ENCODE data around the gene NDUFA5. TPM values are rescaled to one million over a fixed set of nuclear protein-coding genes. Genes with fewer than 3 reads are reported as not detected.

The NDUFA5 gene
- total RNA-seq, 2 donors from 2014 or later = 33.3 to 50.6 TPM

DNA sequence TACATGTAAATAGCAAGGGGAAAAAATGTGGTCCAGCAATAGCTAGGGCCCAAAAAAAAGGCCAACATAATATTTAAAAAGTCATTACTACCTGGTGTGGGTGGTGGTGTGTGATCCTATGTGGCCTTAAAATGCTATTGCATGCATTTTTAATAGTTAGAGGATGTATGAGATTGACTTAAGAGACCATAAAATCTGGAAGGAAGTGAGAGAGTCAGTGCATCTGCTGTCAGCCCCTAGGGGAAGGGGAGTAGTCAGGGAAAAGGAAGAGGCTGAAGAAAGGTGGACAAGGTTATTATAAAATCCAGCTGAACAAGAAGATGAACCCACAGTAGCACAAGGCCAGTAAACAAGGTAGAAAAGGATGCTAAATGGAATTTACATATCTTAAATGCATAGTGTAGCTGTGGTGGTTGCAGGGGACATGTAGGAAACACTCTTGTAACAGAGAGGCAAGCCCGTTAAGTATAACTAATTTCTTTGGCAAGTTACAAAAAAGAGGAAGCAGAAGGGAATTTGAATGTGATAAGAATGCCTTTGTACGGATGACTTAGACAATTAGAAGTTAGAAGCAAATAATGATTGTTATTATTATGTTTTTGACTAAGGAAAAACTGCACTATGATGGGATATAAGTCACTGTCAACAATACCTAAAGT lies 11.9 kb upstream of the NDUFA5 start:
- intact Hi-C loops (cut with DNase I) = no loop called here
- TF ChIP-seq POLR2A (IDR thresholded peaks at IDR 0.05) = no peak
- TF ChIP-seq CTCF (IDR thresholded peaks at IDR 0.05) = no peak
- Histone ChIP-seq H3K4me1 (no peaks in the 10 kb centered on the region), H3K4me3 (no peak overlapping the region), H3K27ac (no peak overlapping the region), H3K9me3 (no peaks in the 10 kb centered on the region), H3K27me3 (no peaks in the 10 kb centered on the region), H3K36me3 (replicated peaks in 1 of 2; ENCODE audit: insufficient read depth in 1 of 2, low read depth in 2 of 2) (no peaks in the 10 kb centered on the region)
- no peak for DNase-seq
- WGBS, 2 donors = 34 to 50% methylated on average over 2 of the region's 2 CpGs
- no peak for ATAC-seq

DNA sequence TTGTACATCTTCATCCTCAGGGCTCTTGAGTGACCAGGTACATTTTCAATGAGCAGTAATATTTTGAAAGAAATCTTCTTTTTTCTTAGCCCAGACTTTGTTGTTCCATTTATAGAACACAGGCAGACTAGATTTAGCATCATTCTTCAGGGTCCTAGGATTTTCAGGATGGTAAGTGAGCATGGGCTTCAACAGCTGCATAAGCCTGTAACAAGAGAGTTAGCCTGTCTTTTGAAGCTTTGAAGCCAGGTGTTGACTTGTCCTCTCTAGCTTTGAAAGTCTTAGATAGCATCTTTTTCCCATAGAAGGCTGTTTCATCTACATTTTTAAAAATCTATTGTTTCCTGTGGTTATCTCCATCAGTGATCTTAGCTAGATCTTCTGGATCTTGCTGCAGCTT lies 4.5 kb upstream of the NDUFA5 start:
- H3K4me3 ChIP-seq = no peak overlapping the region
- no peak for ATAC-seq
- intact Hi-C loops (cut with DNase I) = no loop called here
- no peaks in the 10 kb centered on the region for H3K4me1 ChIP-seq
- no peak overlapping the region for H3K27ac ChIP-seq
- TF ChIP-seq POLR2A (IDR thresholded peaks at IDR 0.05) (no peak), CTCF (IDR thresholded peaks at IDR 0.05) (no peak)
- H3K9me3 ChIP-seq = no peaks in the 10 kb centered on the region
- no peaks in the 10 kb centered on the region for H3K27me3 ChIP-seq
- H3K36me3 ChIP-seq (replicated peaks in 1 of 2; ENCODE audit: insufficient read depth in 1 of 2, low read depth in 2 of 2) = no peaks in the 10 kb centered on the region
- DNase-seq = no peak

DNA sequence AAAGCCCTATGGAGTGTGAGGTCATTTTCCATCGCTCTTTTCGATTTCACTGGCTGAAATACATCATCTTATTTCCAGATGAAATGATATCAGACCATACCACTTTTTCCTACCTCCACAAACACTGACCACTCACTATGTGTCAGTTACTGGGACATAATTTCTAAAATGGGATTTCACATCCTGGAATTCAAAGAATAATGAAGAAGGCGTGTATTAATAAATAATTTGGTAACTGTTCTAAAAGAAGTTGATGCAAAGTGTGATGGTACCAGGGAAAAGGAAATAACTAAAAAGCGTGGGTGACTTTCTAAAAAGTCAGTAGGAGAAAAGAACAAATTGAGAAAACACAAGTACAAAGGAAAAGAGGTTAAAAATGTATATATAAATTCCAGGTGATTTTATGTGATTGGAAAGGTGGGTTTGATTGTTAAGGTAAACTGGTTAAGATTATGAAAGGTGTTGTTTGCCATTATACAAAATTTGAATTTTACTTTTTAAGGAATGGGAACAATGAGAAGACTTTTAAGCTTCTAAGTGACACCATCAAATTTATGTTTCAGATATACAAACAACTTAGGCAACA lies 764 bp upstream of the NDUFA5 start:
- H3K4me1 ChIP-seq = peaks cover 19% of the 10 kb centered on the region
- no peak for DNase-seq
- ATAC-seq = no peak
- WGBS, 2 donors = 55 to 59% methylated on average over 4 of the region's 4 CpGs
- intact Hi-C loops (cut with DNase I) = no loop called here
- TF ChIP-seq CTCF (IDR thresholded peaks at IDR 0.05) (no peak), POLR2A (IDR thresholded peaks at IDR 0.05) (no peak)
- peak overlapping the region; percentile 40 to 94 (median 82) for H3K27ac ChIP-seq
- H3K4me3 ChIP-seq = peak overlapping the region; percentile 6 to 81
- no peaks in the 10 kb centered on the region for H3K36me3 ChIP-seq (replicated peaks in 1 of 2; ENCODE audit: insufficient read depth in 1 of 2, low read depth in 2 of 2)
- no peaks in the 10 kb centered on the region for H3K9me3 ChIP-seq
- H3K27me3 ChIP-seq = no peaks in the 10 kb centered on the region

DNA sequence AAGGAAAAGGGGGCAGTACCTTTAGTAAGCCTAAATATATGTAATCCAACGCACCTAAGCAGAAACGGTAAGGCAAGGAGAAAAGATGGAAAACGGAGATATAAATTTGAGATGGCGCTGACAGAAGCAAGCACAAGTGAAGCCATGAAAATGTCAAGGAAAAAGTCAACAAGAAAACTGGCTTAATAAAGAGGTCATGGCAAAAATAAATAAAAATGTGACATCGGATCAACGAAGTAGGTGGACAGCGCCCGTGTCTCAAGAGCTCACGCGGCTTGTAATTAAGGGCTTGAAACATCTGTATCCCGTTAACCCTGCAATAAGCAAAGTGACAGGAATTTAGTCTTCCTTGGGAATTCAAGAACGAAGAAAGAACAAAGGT lies 611 bp downstream of the NDUFA5 start:
- Histone ChIP-seq H3K27ac (peak overlapping the region; percentile 78 to 94 (median 83)), H3K4me3 (peak overlapping the region; percentile 51 to 81), H3K4me1 (peaks cover 19% of the 10 kb centered on the region), H3K9me3 (no peaks in the 10 kb centered on the region), H3K27me3 (no peaks in the 10 kb centered on the region), H3K36me3 (replicated peaks in 1 of 2; ENCODE audit: insufficient read depth in 1 of 2, low read depth in 2 of 2) (no peaks in the 10 kb centered on the region)
- 1 to 2% methylated on average over 12 of the region's 12 CpGs for WGBS, 2 donors
- intact Hi-C loops (cut with DNase I) = no loop called here
- no peak for TF ChIP-seq POLR2A (IDR thresholded peaks at IDR 0.05)
- no peak for TF ChIP-seq CTCF (IDR thresholded peaks at IDR 0.05)
- DNase-seq (no peak), ATAC-seq (peak; percentile 3)

DNA sequence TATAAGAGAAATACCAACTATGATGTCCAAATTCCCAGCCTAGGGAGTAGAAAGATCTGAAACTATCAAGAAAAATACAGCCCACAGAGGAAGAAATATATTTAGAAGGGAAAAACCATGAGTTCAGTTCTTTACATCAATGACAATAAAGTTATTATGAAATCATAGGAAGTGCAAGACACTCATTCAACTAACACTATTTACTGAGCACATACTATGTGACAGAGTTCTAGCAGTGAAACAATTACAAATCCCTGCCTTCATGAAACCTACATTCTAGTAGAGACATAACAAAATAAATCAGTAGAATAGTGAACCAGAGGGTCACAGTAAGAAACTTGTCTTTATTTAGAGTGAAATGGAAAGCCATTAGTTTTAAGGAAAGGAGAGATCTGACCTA lies 2.1 kb downstream of the NDUFA5 start:
- H3K9me3 ChIP-seq = no peaks in the 10 kb centered on the region
- no peak overlapping the region for H3K27ac ChIP-seq
- H3K27me3 ChIP-seq = no peaks in the 10 kb centered on the region
- TF ChIP-seq POLR2A (IDR thresholded peaks at IDR 0.05) (no peak), CTCF (IDR thresholded peaks at IDR 0.05) (no peak)
- ATAC-seq = no peak
- no peaks in the 10 kb centered on the region for H3K36me3 ChIP-seq (replicated peaks in 1 of 2; ENCODE audit: insufficient read depth in 1 of 2, low read depth in 2 of 2)
- H3K4me1 ChIP-seq = peaks cover 19% of the 10 kb centered on the region
- no peak overlapping the region for H3K4me3 ChIP-seq
- intact Hi-C loops (cut with DNase I) = no loop called here
- no peak for DNase-seq
